HG03064 (cell line): ENCODE results near the gene HOXD10.

Source experiments
- ATAC-seq: cut with Tn5 transposase; IDR thresholded peaks from one replicate; pipeline ENCODE4 v1.9.1; 2021; ENCODE audit warnings: low read depth; ENCODE audit not compliant: unreplicated experiment

Gene HOXD10

GRCh38 chr2:176105730-176106580 is 10.6 kb upstream of the HOXD10 start:
- no peak for ATAC-seq

GRCh38 chr2:176106581-176107539 is 9.7 kb upstream of the HOXD10 start, which contains the start of gene HOXD11:
TSS of gene HOXD11 (plus strand) at chr2:176107280. CDS start at chr2:176107356, 76 bp downstream.
- ATAC-seq: no peak

DNA sequence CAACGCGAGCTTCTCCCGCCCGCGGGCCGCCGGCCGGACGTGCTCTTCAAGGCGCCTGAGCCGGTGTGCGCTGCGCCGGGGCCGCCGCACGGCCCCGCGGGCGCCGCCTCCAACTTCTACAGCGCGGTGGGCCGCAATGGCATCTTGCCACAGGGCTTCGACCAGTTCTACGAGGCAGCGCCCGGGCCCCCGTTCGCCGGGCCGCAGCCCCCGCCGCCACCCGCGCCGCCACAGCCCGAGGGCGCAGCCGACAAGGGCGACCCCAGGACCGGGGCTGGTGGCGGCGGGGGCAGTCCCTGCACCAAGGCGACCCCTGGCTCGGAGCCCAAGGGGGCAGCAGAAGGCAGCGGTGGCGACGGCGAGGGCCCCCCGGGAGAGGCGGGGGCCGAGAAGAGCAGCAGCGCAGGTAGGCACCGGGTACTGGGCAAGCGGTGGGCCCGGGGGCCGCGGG is 8.8 kb upstream of the HOXD10 start:
- no peak for ATAC-seq

GRCh38 chr2:176109192-176109901 is 7.2 kb upstream of the HOXD10 start:
- no peak for ATAC-seq

- no peak for ATAC-seq
Measured at GRCh38 chr2:176109946-176110345, 6.6 kb upstream of the HOXD10 start.

GRCh38 chr2:176110415-176111308 is 5.9 kb upstream of the HOXD10 start:
- no peak for ATAC-seq

- ATAC-seq: no peak
Measured at GRCh38 chr2:176111309-176111663, 5.3 kb upstream of the HOXD10 start.

- ATAC-seq: no peak
Measured at GRCh38 chr2:176111846-176112374, 4.7 kb upstream of the HOXD10 start.

DNA sequence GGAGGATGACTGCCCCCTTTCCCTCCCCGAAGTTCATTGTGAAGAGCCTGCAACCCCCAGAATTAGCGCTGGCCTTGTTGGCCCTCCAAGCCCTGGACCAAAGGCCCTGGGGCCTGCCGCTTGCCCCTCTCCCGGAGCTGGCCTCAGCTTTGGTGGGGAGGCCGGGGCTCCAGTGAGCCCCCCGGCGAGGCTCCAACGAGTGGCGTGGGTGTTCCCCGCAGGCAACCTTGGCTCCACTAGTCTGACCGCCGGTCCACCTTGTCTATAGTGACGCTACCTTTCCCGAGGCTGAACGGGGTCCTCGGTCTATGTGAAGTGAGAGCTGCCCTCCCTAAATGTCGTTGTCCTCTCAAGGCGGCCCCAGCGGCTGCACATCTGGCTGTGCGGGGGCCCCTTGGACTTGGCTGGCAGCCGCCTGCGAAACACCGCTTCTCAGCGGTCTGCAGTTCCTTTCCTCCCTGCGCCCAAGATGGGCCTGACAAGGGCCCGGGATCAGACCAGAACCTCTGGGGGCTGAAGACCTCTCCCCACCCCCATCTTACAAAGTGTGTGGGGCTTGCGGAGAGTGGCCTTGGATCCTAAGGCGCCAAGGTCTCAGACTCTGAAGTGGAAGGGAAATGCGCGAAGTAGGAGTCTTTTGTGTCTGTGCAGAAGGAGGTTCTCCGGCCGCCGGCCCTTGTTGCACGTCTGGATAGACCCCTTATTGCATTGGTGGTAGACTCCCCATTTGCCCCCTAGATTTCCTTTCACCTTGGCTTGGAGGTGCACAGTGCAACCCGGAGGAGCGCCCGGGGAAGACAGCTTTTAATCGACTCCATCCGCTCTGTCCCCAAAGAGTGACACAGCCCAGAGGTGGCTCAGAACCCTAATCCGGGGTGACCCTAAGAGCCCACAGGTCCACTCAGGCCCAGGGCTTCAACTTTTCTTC is 3.9 kb upstream of the HOXD10 start:
- ATAC-seq: no peak

DNA sequence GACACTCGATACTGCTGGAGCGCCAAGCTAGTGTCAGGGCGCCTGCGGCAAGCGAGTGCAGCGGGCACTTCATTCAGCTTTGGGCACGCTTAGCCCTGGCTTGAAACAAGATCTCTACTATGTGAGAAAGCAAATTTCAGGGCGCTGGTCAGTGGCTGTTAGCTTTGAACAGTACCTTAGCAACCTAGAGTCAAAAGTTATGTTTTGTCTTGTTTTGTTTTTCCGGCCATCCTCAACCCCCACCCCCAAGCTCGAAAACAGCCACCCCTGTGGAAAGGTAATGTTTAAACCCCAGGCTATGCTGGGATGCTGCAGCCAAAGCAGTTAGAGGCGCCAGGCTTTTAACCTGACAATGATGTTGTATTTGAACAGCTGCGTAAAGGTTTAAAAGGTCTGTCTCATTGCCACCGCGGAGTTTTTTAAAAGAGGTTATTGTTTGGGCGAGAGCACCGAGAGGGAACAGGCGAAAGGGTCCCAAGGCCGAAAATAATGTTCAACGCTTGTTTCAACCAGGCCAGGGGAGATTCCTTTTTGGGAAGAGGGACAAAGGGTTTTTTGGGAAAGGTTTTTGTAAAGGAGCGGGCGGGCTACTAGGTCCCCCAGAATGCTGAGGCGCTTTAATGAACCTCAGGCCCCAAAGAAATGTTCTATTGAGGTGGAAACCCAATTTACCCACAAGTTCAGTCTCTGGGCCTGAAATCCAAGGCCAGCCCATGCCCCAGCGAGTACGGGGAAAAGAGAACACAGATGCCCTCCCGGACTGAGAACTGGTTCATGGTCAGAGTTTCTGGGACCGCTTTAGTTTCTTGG is 2.3 kb upstream of the HOXD10 start:
- ATAC-seq: no peak

DNA sequence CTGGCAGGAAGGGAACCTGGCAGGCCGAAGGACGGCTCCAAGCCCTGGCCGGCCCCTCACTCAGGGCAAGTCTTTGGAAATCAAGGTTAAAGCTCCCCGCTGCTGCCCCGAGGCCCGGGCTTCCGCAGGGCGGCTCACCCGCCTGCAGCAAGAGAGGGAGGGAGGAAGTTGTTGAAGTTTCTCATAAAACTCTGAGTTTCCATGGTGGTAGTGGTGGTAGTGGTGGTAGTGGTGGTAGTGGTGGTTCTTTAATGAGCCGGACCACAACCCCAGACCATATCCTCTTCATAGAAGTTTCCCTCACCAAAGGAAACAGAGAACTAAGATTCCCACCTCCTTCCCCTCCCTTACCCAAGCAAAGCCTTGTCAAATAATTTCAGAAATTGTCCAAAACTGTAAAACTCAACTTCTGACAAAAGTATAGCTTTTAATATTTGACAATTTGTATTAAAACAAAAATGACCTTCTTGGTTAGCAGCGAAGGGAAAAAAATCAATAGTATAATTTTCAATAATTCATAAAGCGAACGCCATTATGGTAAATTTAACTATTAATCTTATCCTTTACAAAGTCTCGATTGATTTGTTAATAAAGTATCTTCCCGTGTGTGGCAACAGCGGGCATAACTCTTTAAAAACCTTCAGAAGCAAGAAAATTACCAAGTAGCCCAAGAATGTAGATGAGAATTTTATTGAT is 1.5 kb upstream of the HOXD10 start:
- ATAC-seq: no peak

GRCh38 chr2:176117162-176117822 is 714 bp downstream of the HOXD10 start:
- ATAC-seq: no peak

DNA sequence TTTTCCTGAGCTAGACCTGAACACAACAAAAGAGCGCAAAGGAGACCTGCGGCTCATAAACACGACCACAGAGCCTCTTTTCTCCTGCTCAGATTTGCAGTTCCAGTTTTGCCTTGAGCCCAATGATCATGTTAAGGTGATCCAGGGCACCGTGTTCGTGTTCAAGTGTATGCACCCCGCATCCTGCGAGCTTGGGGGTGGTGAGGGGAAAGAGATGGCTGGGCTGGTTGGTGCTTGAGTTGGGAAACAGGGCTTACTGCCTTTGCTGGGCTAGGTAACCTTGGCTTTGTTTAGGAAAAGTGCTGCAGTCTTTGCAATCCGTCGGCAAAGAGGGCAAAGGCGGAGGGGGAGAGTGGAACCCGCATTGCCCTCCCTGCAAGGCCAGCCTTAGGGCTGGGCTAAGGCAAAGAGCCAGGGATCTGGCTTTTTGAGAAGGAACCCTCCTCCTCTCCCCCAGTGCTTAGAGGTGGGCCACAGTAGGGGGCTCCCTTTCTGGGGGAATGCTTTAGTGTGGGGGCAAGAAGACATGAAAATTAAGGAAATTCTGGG is 1.3 kb downstream of the HOXD10 start:
- ATAC-seq: no peak

DNA sequence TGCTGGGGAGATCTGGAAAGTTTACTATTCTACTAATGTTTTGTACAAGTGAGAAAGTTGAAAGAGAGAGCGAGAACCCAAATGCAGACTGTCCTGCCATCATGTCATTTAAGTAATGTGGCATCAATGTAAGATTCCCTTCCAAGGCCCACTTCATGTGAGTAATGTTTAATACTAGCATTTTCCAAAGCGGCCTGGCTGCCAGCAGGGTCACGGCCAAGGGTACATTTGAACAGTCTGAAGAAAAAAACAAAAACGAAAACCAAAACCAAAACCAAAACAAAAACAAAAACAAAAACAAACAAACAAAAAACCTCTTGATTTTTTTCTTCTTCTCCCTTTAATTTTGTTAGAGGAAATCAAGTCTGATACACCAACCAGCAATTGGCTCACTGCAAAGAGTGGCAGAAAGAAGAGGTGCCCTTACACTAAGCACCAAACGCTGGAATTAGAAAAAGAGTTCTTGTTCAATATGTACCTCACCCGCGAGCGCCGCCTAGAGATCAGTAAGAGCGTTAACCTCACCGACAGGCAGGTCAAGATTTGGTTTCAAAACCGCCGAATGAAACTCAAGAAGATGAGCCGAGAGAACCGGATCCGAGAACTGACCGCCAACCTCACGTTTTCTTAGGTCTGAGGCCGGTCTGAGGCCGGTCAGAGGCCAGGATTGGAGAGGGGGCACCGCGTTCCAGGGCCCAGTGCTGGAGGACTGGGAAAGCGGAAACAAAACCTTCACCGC is 2.2 kb downstream of the HOXD10 start:
- no peak for ATAC-seq

DNA sequence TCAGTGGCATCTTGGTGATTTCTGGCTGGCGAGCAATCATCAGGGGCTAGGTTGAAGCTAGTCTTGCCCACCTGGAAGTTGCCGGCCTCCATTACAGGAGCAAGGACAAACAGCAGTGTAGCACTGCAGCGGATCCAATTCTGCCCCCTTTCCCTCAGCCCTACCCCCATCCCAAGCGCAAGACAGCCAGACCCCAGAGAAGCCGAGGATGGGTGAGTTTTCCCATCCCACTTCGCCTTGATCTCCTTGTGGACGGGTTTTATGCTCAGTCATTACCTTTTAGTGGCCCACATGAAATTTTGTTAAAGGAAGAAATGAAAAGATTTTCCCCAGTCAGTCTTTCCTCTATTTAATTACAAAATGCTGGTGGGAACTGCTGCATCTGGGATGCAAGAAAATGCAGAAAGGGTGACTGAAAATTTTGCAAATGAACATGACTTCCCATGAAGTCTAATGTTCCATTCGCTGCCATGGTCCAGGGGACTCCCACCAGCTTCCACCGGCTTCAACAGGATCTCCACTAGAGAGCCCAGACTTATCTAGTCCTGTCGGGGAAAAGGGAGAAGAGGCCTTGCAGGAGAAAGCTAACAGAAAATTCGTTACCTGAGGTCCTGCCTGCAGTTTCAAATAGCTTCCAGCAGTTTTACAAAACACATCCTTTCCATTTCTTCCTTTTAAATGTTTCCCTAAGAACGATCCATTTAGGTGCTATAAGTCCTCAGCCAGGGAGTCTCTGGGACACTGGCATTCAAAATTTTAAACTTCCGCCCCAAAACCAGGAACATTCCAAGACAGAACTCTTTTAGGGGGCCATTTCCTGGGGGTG is 4.0 kb downstream of the HOXD10 start:
- ATAC-seq: no peak
